Measurements from ENCODE around the gene SUDS3. TPM values are rescaled to one million over a fixed set of nuclear protein-coding genes. Genes with fewer than 3 reads are reported as not detected.

SUDS3 gene
- polyA plus RNA-seq, 1 donor (not counting 4 experiments of a cell fraction or from before 2014, with no cell fraction given): 32.4 TPM

GRCh38 chr12:118327391-118327790, 49.0 kb upstream of the SUDS3 start:
- FAIRE-seq: no peak
- H4K20me1 ChIP-seq (ENCODE audit: control insufficient read depth, extremely low read depth, insufficient read depth, low read length): no peaks in the 10 kb centered on the region
- no peaks in the 10 kb centered on the region for H3K36me3 ChIP-seq (ENCODE audit: control insufficient read depth in 2 of 2, extremely low read depth in 1 of 2, insufficient read depth in 2 of 2, low read length in 2 of 2)
- DNase-seq (ENCODE audit: low read depth, low spot score): no peak
- dilution Hi-C loops (cut with MboI; ENCODE audit: extremely low pct_ligation_motif_present, low sequenced_read_pairs): no loop called here
- peaks cover 16% of the 10 kb centered on the region for H3K79me2 ChIP-seq (ENCODE audit: control insufficient read depth, insufficient read depth, low read length)
- no peaks in the 10 kb centered on the region for H3K9me1 ChIP-seq (ENCODE audit: control insufficient read depth, extremely low read depth, insufficient read depth, low read length)
- no peak overlapping the region for H3K4me3 ChIP-seq (ENCODE audit: control insufficient read depth in 2 of 3, extremely low read depth in 1 of 3, insufficient read depth in 2 of 3, low read depth in 1 of 3, low read length in 3 of 3)
- H3K9me3 ChIP-seq (ENCODE audit: control insufficient read depth, low read depth, low read length): no peaks in the 10 kb centered on the region
- no peak overlapping the region for H2AFZ ChIP-seq (ENCODE audit: control insufficient read depth, low read length)
- peaks cover 7% of the 10 kb centered on the region for H3K4me1 ChIP-seq (ENCODE audit: control insufficient read depth, extremely low read depth, insufficient read depth, low read length)
- no peak overlapping the region for H3K4me2 ChIP-seq (ENCODE audit: control insufficient read depth, extremely low read depth, insufficient read depth, low read depth, low read length)
- no peak overlapping the region for H3K9ac ChIP-seq (ENCODE audit: control insufficient read depth, extremely low read depth, insufficient read depth, low read length)
- no peak for TF ChIP-seq CTCF (optimal IDR thresholded peaks at IDR 0.05 in 1 of 3, IDR thresholded peaks at IDR 0.05 in 1 of 3, conservative IDR thresholded peaks at IDR 0.05 in 1 of 3; ENCODE audit: extremely low read depth in 1 of 3, insufficient read depth in 2 of 3, low read length in 3 of 3)
- TF ChIP-seq EZH2 (IDR thresholded peaks at IDR 0.05; ENCODE audit: low read length): no peak
- H3K27ac ChIP-seq (ENCODE audit: control insufficient read depth, insufficient read depth, low read length): no peak overlapping the region
- H3K27me3 ChIP-seq (ENCODE audit: control insufficient read depth, extremely low read depth, insufficient read depth, low read length): no peaks in the 10 kb centered on the region

GRCh38 chr12:118328486-118329330, 47.6 kb upstream of the SUDS3 start:
- FAIRE-seq (no peak), DNase-seq (ENCODE audit: low read depth, low spot score) (no peak)
- no peak overlapping the region for H3K27ac ChIP-seq (ENCODE audit: control insufficient read depth, insufficient read depth, low read length)

More at GRCh38 chr12:118328486-118329330, 47.6 kb upstream of the SUDS3 start:
- Histone ChIP-seq H2AFZ (ENCODE audit: control insufficient read depth, low read length) (no peak overlapping the region), H3K36me3 (ENCODE audit: control insufficient read depth in 2 of 2, extremely low read depth in 1 of 2, insufficient read depth in 2 of 2, low read length in 2 of 2) (no peaks in the 10 kb centered on the region), H3K4me3 (ENCODE audit: control insufficient read depth in 2 of 3, extremely low read depth in 1 of 3, insufficient read depth in 2 of 3, low read depth in 1 of 3, low read length in 3 of 3) (no peak overlapping the region), H4K20me1 (ENCODE audit: control insufficient read depth, extremely low read depth, insufficient read depth, low read length) (no peaks in the 10 kb centered on the region), H3K79me2 (ENCODE audit: control insufficient read depth, insufficient read depth, low read length) (peaks cover 18% of the 10 kb centered on the region), H3K9ac (ENCODE audit: control insufficient read depth, extremely low read depth, insufficient read depth, low read length) (no peak overlapping the region), H3K9me3 (ENCODE audit: control insufficient read depth, low read depth, low read length) (no peaks in the 10 kb centered on the region), H3K4me2 (ENCODE audit: control insufficient read depth, extremely low read depth, insufficient read depth, low read depth, low read length) (no peak overlapping the region), H3K9me1 (ENCODE audit: control insufficient read depth, extremely low read depth, insufficient read depth, low read length) (no peaks in the 10 kb centered on the region), H3K4me1 (ENCODE audit: control insufficient read depth, extremely low read depth, insufficient read depth, low read length) (peaks cover 7% of the 10 kb centered on the region), H3K27me3 (ENCODE audit: control insufficient read depth, extremely low read depth, insufficient read depth, low read length) (no peaks in the 10 kb centered on the region)
- TF ChIP-seq EZH2 (IDR thresholded peaks at IDR 0.05; ENCODE audit: low read length) (no peak), CTCF (optimal IDR thresholded peaks at IDR 0.05 in 1 of 3, IDR thresholded peaks at IDR 0.05 in 1 of 3, conservative IDR thresholded peaks at IDR 0.05 in 1 of 3; ENCODE audit: extremely low read depth in 1 of 3, insufficient read depth in 2 of 3, low read length in 3 of 3) (no peak)
- dilution Hi-C loops (cut with MboI; ENCODE audit: extremely low pct_ligation_motif_present, low sequenced_read_pairs): no loop called here

All from keratinocyte (primary cell).